IMR-90 (cell line): ENCODE data around the gene MCL1. TPM values are rescaled to one million over a fixed set of nuclear protein-coding genes. Genes with fewer than 3 reads are reported as not detected.

Source experiments
- ATAC-seq: fragments of 200-7000 bp; cut with Tn5 transposase; 2 replicates; pipeline ENCODE4 v1.9.1; 2020; ENCODE audit warnings: low read depth, mild to moderate bottlenecking, moderate library complexity
- BruUV-seq: library from RNA; stranded (reverse); fragments of 400-500 nt; replicated peaks from 2 replicates; lab custom pipeline; 2021; lab: Mats Ljungman, UMichigan
- CTCF ChIA-PET: fragments of 300-600 bp; formaldehyde crosslinking; extraction: SDS; loops from one replicate; lab custom pipeline; 2021; ENCODE audit warnings: antibody characterized with exemption; lab: Yijun Ruan, JAX
- POLR2A ChIA-PET: fragments of 300-600 bp; sonication (Branson Sonifier 250); formaldehyde crosslinking; loops from one replicate; lab custom pipeline; 2022; ENCODE audit warnings: antibody characterized with exemption; ENCODE audit not compliant: unreplicated experiment; lab: Charles Lee
- DNase-seq: peaks from one replicate; pipeline ENCODE4 v3.0.0; 2013
- H2AFZ ChIP-seq: replicated peaks from 2 replicates; pipeline ENCODE3; 2013; ENCODE audit warnings: low read length, mild to moderate bottlenecking; ENCODE audit not compliant: poor library complexity
- H2AK5ac ChIP-seq: 2 replicates; pipeline ENCODE4 v1.6.1; 2013; ENCODE audit warnings: low read depth, low read length, inconsistent platforms
- H2AK9ac ChIP-seq: replicated peaks from 2 replicates; pipeline ENCODE3; 2013; ENCODE audit warnings: mild to moderate bottlenecking, low read depth, low read length, moderate library complexity; ENCODE audit not compliant: poor library complexity
- H2BK120ac ChIP-seq: 2 replicates; pipeline ENCODE4 v1.6.1; 2013; ENCODE audit warnings: low read depth, low read length, inconsistent platforms
- H2BK15ac ChIP-seq: 3 replicates; pipeline ENCODE4 v1.6.1; 2013; ENCODE audit warnings: low read depth, low read length, inconsistent platforms
- H2BK20ac ChIP-seq: 2 replicates; pipeline ENCODE4 v1.6.1; 2013; ENCODE audit warnings: low read depth, mild to moderate bottlenecking, inconsistent platforms, low read length, moderate library complexity
- H2BK5ac ChIP-seq: 2 replicates; pipeline ENCODE4 v1.6.1; 2013; ENCODE audit warnings: mild to moderate bottlenecking, low read depth, low read length, inconsistent platforms; ENCODE audit not compliant: poor library complexity, severe bottlenecking
- H3K14ac ChIP-seq: replicated peaks from 2 replicates; pipeline ENCODE4 v1.6.1; 2013; ENCODE audit warnings: low read depth, low read length, inconsistent platforms
- H3K18ac ChIP-seq: 2 replicates; pipeline ENCODE4 v1.6.1; 2013; ENCODE audit warnings: low read depth, low read length, control low read depth
- H3K23ac ChIP-seq: 2 replicates; pipeline ENCODE4 v1.6.1; 2013; ENCODE audit warnings: low read depth, low read length, inconsistent platforms
- H3K27ac ChIP-seq: 2 replicates; pipeline ENCODE4 v1.5.1; 2013; ENCODE audit warnings: mild to moderate bottlenecking, control low read depth, low read length; ENCODE audit not compliant: insufficient read depth
- H3K27me3 ChIP-seq: 2 replicates; pipeline ENCODE4 v1.6.1; 2013; ENCODE audit warnings: low read length; ENCODE audit not compliant: control insufficient read depth, insufficient read depth
- H3K36me3 ChIP-seq: 2 replicates; pipeline ENCODE4 v1.6.1; 2013; ENCODE audit warnings: low read length, mixed read lengths; ENCODE audit not compliant: control insufficient read depth, insufficient read depth
- H3K4ac ChIP-seq: 2 replicates; pipeline ENCODE4 v1.6.1; 2013; ENCODE audit warnings: low read depth, low read length, inconsistent platforms
- H3K4me1 ChIP-seq: 2 replicates; pipeline ENCODE4 v1.6.1; 2013; ENCODE audit warnings: low read length, mixed read lengths; ENCODE audit not compliant: control insufficient read depth, insufficient read depth
- H3K4me2 ChIP-seq: 2 replicates; pipeline ENCODE4 v1.6.1; 2013; ENCODE audit warnings: low read depth, mild to moderate bottlenecking, control low read depth, low read length, moderate library complexity
- H3K4me3 ChIP-seq: 2 replicates; pipeline ENCODE4 v1.5.1; 2013; ENCODE audit warnings: low read depth, mild to moderate bottlenecking, control low read depth, low read length, moderate library complexity; ENCODE audit not compliant: insufficient read depth
- H3K56ac ChIP-seq: 2 replicates; pipeline ENCODE4 v1.6.1; 2013; ENCODE audit warnings: low read length, inconsistent platforms; ENCODE audit not compliant: insufficient read depth; ENCODE audit errors: extremely low read depth
- H3K79me1 ChIP-seq, 2 experiments: 2 replicates each; pipeline ENCODE4 v1.6.1; 2013; ENCODE audit warnings: low read length in 2 of 2, inconsistent platforms in 1 of 2, low read depth in 1 of 2
- H3K9ac ChIP-seq: 2 replicates; pipeline ENCODE4 v1.6.1; 2013; ENCODE audit warnings: low read depth, low read length, control low read depth
- H3K9me1 ChIP-seq: 2 replicates; pipeline ENCODE4 v1.6.1; 2013; ENCODE audit warnings: low read length, inconsistent platforms; ENCODE audit not compliant: insufficient read depth
- H3K9me3 ChIP-seq: 2 replicates; pipeline ENCODE4 v1.6.1; 2013; ENCODE audit warnings: low read length; ENCODE audit not compliant: control insufficient read depth, insufficient read depth
- H4K20me1 ChIP-seq: 2 replicates; pipeline ENCODE4 v1.6.1; 2013; ENCODE audit warnings: low read length, inconsistent platforms; ENCODE audit not compliant: insufficient read depth
- H4K5ac ChIP-seq: 2 replicates; pipeline ENCODE4 v1.6.1; 2013; ENCODE audit warnings: mild to moderate bottlenecking, low read depth, low read length, control low read depth
- H4K8ac ChIP-seq, 2 experiments: 2 replicates each; pipeline ENCODE4 v1.6.1; 2013; ENCODE audit warnings: low read depth in 2 of 2, low read length in 2 of 2, control low read depth in 1 of 2, inconsistent platforms in 1 of 2
- H4K91ac ChIP-seq: 2 replicates; pipeline ENCODE4 v1.6.1; 2013; ENCODE audit warnings: low read depth, low read length, inconsistent platforms; ENCODE audit not compliant: insufficient read depth
- BHLHE40 ChIP-seq: fragments of 150-350 bp; IDR thresholded peaks from 2 replicates; pipeline ENCODE4 v1.6.1; 2016; ENCODE audit warnings: mild to moderate bottlenecking, low read depth, low read length
- CEBPB ChIP-seq: IDR thresholded peaks from 2 replicates; pipeline ENCODE4 v1.6.1; 2012; ENCODE audit warnings: low read depth, low read length, improper control_type of control experiment
- CHD1 ChIP-seq: IDR thresholded peaks from 2 replicates; pipeline ENCODE4 v1.6.1; 2012; ENCODE audit warnings: low read depth, low read length, improper control_type of control experiment
- FOS ChIP-seq: fragments of 150-350 bp; IDR thresholded peaks from 2 replicates; pipeline ENCODE4 v1.6.1; 2016; ENCODE audit warnings: low read depth, low read length
- MAFK ChIP-seq: IDR thresholded peaks from 2 replicates; pipeline ENCODE4 v1.6.1; 2012; ENCODE audit warnings: low read depth, low read length, improper control_type of control experiment
- MAZ ChIP-seq: IDR thresholded peaks from 2 replicates; pipeline ENCODE4 v1.6.1; 2012; ENCODE audit warnings: low read depth, mild to moderate bottlenecking, low read length, improper control_type of control experiment, moderate library complexity, borderline replicate concordance
- MXI1 ChIP-seq: IDR thresholded peaks from 2 replicates; pipeline ENCODE4 v1.6.1; 2012; ENCODE audit warnings: low read depth, mild to moderate bottlenecking, low read length, moderate library complexity, borderline replicate concordance
- NFE2L2 ChIP-seq: fragments of 150-350 bp; IDR thresholded peaks from 2 replicates; pipeline ENCODE4 v1.6.1; 2016; ENCODE audit warnings: low read depth, mild to moderate bottlenecking, low read length
- POLR2A ChIP-seq: IDR thresholded peaks from 2 replicates; pipeline ENCODE4 v1.6.1; 2012; ENCODE audit warnings: mild to moderate bottlenecking, low read depth, low read length
- RAD21 ChIP-seq: IDR thresholded peaks from 2 replicates; pipeline ENCODE4 v1.6.1; 2012; ENCODE audit warnings: low read length, improper control_type of control experiment
- RCOR1 ChIP-seq: IDR thresholded peaks from 2 replicates; pipeline ENCODE4 v1.6.1; 2012; ENCODE audit warnings: mild to moderate bottlenecking, low read length, improper control_type of control experiment; ENCODE audit not compliant: insufficient replicate concordance
- RFX5 ChIP-seq: IDR thresholded peaks from 2 replicates; pipeline ENCODE4 v1.8.0; 2012; ENCODE audit warnings: low read depth, mild to moderate bottlenecking, low read length, moderate library complexity
- SMC3 ChIP-seq: fragments of 150-350 bp; IDR thresholded peaks from 2 replicates; pipeline ENCODE4 v1.6.1; 2016; ENCODE audit warnings: low read depth, mild to moderate bottlenecking, antibody characterized with exemption, low read length, moderate library complexity
- WGBS, 2 experiments: methylation state at CpG; one replicate each; pipeline versions ENCODE4 v1.1.5 to v1.1.7; 2013; ENCODE audit warnings: missing lambda C conversion rate in 2 of 2; ENCODE audit not compliant: insufficient read length in 1 of 2; ENCODE audit errors: extremely low coverage in 2 of 2; 5-methylcytosine and 5-hydroxymethylcytosine counted together
- dilution Hi-C: fragments of 300-500 bp; cut with HindIII; formaldehyde crosslinking; loops from one replicate; pipeline ENCODE4 v1.14.3; 2018; ENCODE audit warnings: low sequenced_read_pairs; ENCODE audit not compliant: unreplicated experiment
- in situ Hi-C: fragments of 300-500 bp; cut with MboI; formaldehyde crosslinking; loops from 3 replicates; pipeline ENCODE4 v1.14.3; 2019; ENCODE audit warnings: low sequenced_read_pairs, inconsistent platforms, mixed read lengths
- intact Hi-C: fragments of 100-400 bp; cut with micrococcal nuclease; formaldehyde crosslinking; loops from 2 replicates; pipeline ENCODE4 v1.10.0; 2022
- polyA plus RNA-seq, 3 experiments: library from polyadenylated mRNA; depleted of rRNA; stranded (reverse); fragments of >200 nt; gene quantifications; 2 replicates each; pipeline ENCODE4 v1.2.3, GENCODE V29; 2012; ENCODE audit warnings: low replicate concordance in 1 of 3
- total RNA-seq: library from RNA; depleted of rRNA; stranded (reverse); fragments of >200 nt; gene quantifications from 2 replicates; pipeline ENCODE4 v1.2.3, GENCODE V29; 2012
- TF ChIP-seq, protein P1 (sequence below): fragments of 150-350 bp; IDR thresholded peaks from 2 replicates; pipeline ENCODE4 v1.6.1; 2017; ENCODE audit warnings: mild to moderate bottlenecking, antibody characterized with exemption, low read length, low read depth
- TF ChIP-seq, protein P2 (sequence below): conservative IDR thresholded peaks from 2 replicates; pipeline ENCODE4 v1.5.1; 2012; ENCODE audit warnings: mild to moderate bottlenecking, low read depth, low read length, improper control_type of control experiment
- TF ChIP-seq, protein P3 (sequence below): fragments of 150-350 bp; IDR thresholded peaks from 2 replicates; pipeline ENCODE4 v1.6.1; 2016; ENCODE audit warnings: low read depth, mild to moderate bottlenecking, low read length, moderate library complexity, borderline replicate concordance

MCL1 gene
- total and polyA plus RNA-seq, 2 of the 4 experiments (the other 2 are of a cell fraction) = 79.5 to 142 TPM

DNA sequence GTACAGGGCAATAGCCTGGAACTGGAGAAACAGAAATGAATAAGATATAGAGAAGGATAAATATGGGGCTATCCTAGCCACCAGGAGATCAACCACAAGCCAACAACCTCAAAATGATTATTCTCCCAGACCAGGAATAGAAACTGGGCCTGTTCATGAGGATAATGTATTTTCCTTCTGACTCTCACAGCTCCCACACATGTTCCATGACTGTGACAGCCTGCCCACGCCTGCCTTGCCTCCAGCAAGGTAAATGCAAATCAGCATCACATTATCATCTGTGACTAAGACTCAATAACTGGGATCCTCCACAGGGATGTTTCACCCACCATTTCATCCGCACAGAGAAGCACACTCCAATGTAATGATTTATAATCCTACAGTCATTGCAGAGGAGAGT is 46.7 kb upstream of the MCL1 start:
- no peak for ATAC-seq
- no CpG with 5 or more reads among the region's 2 CpGs for WGBS, 2 experiments

More for the DNA sequence above, 46.7 kb upstream of the MCL1 start:
- Histone ChIP-seq H3K4ac (no peak overlapping the region), H4K8ac (no peak overlapping the region), H4K20me1 (no peaks in the 10 kb centered on the region; the same call in 1 of the 2 replicates), H3K9me1 (peaks cover 3% of the 10 kb centered on the region), H3K23ac (no peak overlapping the region), H2BK20ac (no peak overlapping the region), H3K27me3 (no peaks in the 10 kb centered on the region), H3K9ac (no peak overlapping the region), H3K9me3 (no peaks in the 10 kb centered on the region), H3K18ac (no peak overlapping the region), H3K4me3 (no peak overlapping the region), H3K4me2 (no peak overlapping the region), H3K27ac (no peak overlapping the region), H3K14ac (no peak overlapping the region), H2AK9ac (no peak overlapping the region), H4K5ac (no peak overlapping the region), H3K36me3 (peaks cover 18% of the 10 kb centered on the region), H3K4me1 (peaks cover 1% of the 10 kb centered on the region; the same call in 1 of the 2 replicates), H3K56ac (no peak overlapping the region), H3K79me1 (peaks cover 31 to 50% of the 10 kb centered on the region in 2 experiments), H4K91ac (no peak overlapping the region), H2AK5ac (no peak overlapping the region), H2BK120ac (no peak overlapping the region), H2BK15ac (no peak overlapping the region), H2AFZ (no peak overlapping the region), H2BK5ac (no peak overlapping the region)
- in situ Hi-C loops = no loop called here
- CTCF ChIA-PET = no interaction called here
- POLR2A ChIA-PET = no interaction called here
- DNase-seq = no peak
- no TSS peak for BruUV-seq
- intact Hi-C loops = no loop called here
- no peak for TF ChIP-seq RFX5
- TF ChIP-seq POLR2A = no peak
- no peak for TF ChIP-seq MXI1
- TF ChIP-seq, protein P1, sequence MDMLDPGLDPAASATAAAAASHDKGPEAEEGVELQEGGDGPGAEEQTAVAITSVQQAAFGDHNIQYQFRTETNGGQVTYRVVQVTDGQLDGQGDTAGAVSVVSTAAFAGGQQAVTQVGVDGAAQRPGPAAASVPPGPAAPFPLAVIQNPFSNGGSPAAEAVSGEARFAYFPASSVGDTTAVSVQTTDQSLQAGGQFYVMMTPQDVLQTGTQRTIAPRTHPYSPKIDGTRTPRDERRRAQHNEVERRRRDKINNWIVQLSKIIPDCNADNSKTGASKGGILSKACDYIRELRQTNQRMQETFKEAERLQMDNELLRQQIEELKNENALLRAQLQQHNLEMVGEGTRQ = no peak
- TF ChIP-seq BHLHE40 = no peak
- no peak for TF ChIP-seq MAZ
- TF ChIP-seq FOS = no peak
- TF ChIP-seq, protein P2, sequence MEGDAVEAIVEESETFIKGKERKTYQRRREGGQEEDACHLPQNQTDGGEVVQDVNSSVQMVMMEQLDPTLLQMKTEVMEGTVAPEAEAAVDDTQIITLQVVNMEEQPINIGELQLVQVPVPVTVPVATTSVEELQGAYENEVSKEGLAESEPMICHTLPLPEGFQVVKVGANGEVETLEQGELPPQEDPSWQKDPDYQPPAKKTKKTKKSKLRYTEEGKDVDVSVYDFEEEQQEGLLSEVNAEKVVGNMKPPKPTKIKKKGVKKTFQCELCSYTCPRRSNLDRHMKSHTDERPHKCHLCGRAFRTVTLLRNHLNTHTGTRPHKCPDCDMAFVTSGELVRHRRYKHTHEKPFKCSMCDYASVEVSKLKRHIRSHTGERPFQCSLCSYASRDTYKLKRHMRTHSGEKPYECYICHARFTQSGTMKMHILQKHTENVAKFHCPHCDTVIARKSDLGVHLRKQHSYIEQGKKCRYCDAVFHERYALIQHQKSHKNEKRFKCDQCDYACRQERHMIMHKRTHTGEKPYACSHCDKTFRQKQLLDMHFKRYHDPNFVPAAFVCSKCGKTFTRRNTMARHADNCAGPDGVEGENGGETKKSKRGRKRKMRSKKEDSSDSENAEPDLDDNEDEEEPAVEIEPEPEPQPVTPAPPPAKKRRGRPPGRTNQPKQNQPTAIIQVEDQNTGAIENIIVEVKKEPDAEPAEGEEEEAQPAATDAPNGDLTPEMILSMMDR = no peak
- TF ChIP-seq, protein P3, sequence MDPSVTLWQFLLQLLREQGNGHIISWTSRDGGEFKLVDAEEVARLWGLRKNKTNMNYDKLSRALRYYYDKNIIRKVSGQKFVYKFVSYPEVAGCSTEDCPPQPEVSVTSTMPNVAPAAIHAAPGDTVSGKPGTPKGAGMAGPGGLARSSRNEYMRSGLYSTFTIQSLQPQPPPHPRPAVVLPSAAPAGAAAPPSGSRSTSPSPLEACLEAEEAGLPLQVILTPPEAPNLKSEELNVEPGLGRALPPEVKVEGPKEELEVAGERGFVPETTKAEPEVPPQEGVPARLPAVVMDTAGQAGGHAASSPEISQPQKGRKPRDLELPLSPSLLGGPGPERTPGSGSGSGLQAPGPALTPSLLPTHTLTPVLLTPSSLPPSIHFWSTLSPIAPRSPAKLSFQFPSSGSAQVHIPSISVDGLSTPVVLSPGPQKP = no peak
- TF ChIP-seq RAD21 = no peak
- TF ChIP-seq NFE2L2 = no peak
- no peak for TF ChIP-seq SMC3
- no peak for TF ChIP-seq MAFK
- TF ChIP-seq CHD1 = no peak
- no peak for TF ChIP-seq CEBPB
- no peak for TF ChIP-seq RCOR1
- dilution Hi-C loops = no loop called here
